ENCODE measurements around the gene LRRC75B. TPM values are rescaled to one million over a fixed set of nuclear protein-coding genes. Genes with fewer than 3 reads are reported as not detected.

Gene LRRC75B
- total and polyA plus RNA-seq, 2 of the 13 experiments (the other 11 are each of a cell fraction or from before 2014, with no cell fraction given), result 11.8 to 34.8 TPM

GRCh38 chr22:24592851-24593558, at the start of gene LRRC75B (continued):
- TF ChIP-seq, protein P1, sequence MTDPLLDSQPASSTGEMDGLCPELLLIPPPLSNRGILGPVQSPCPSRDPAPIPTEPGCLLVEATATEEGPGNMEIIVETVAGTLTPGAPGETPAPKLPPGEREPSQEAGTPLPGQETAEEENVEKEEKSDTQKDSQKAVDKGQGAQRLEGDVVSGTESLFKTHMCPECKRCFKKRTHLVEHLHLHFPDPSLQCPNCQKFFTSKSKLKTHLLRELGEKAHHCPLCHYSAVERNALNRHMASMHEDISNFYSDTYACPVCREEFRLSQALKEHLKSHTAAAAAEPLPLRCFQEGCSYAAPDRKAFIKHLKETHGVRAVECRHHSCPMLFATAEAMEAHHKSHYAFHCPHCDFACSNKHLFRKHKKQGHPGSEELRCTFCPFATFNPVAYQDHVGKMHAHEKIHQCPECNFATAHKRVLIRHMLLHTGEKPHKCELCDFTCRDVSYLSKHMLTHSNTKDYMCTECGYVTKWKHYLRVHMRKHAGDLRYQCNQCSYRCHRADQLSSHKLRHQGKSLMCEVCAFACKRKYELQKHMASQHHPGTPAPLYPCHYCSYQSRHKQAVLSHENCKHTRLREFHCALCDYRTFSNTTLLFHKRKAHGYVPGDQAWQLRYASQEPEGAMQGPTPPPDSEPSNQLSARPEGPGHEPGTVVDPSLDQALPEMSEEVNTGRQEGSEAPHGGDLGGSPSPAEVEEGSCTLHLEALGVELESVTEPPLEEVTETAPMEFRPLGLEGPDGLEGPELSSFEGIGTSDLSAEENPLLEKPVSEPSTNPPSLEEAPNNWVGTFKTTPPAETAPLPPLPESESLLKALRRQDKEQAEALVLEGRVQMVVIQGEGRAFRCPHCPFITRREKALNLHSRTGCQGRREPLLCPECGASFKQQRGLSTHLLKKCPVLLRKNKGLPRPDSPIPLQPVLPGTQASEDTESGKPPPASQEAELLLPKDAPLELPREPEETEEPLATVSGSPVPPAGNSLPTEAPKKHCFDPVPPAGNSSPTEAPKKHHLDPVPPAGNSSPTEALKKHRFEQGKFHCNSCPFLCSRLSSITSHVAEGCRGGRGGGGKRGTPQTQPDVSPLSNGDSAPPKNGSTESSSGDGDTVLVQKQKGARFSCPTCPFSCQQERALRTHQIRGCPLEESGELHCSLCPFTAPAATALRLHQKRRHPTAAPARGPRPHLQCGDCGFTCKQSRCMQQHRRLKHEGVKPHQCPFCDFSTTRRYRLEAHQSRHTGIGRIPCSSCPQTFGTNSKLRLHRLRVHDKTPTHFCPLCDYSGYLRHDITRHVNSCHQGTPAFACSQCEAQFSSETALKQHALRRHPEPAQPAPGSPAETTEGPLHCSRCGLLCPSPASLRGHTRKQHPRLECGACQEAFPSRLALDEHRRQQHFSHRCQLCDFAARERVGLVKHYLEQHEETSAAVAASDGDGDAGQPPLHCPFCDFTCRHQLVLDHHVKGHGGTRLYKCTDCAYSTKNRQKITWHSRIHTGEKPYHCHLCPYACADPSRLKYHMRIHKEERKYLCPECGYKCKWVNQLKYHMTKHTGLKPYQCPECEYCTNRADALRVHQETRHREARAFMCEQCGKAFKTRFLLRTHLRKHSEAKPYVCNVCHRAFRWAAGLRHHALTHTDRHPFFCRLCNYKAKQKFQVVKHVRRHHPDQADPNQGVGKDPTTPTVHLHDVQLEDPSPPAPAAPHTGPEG (CRISPR knock-in tag; IDR thresholded peaks at IDR 0.05), result no peak
- TF ChIP-seq SIN3A (IDR thresholded peaks at IDR 0.05; ENCODE audit: borderline replicate concordance, low read depth, low read length) (peak; percentile 49; the same call in 1 of the 2 replicates), ZNF276 (CRISPR knock-in tag; IDR thresholded peaks at IDR 0.05; ENCODE audit: low read depth) (no peak), TEAD3 (CRISPR knock-in tag; optimal IDR thresholded peaks at IDR 0.05; ENCODE audit: borderline replicate concordance) (peak; percentile 43), SCMH1 (CRISPR knock-in tag; IDR thresholded peaks at IDR 0.05; ENCODE audit: borderline replicate concordance) (no peak), KLF6 (CRISPR knock-in tag; IDR thresholded peaks at IDR 0.05) (peak; percentile 81), ZNF598 (CRISPR knock-in tag; IDR thresholded peaks at IDR 0.05; ENCODE audit: borderline replicate concordance) (0 out of 2 replicates have a peak, but pooled peaks have one; percentile 6), ZNF350 (CRISPR knock-in tag; IDR thresholded peaks at IDR 0.05; ENCODE audit: borderline replicate concordance, low read depth) (no peak), RNF2 (conservative IDR thresholded peaks at IDR 0.05; ENCODE audit: low read depth) (no peak), DBP (CRISPR knock-in tag; IDR thresholded peaks at IDR 0.05; ENCODE audit: not compliant biosample characterization) (no peak), CEBPG (CRISPR knock-in tag; IDR thresholded peaks at IDR 0.05) (peak; percentile 93), HMGA1 (CRISPR knock-in tag; conservative IDR thresholded peaks at IDR 0.05) (no peak), MTF2 (CRISPR knock-in tag; IDR thresholded peaks at IDR 0.05; ENCODE audit: borderline replicate concordance) (no peak), ZNF256 (CRISPR knock-in tag; conservative IDR thresholded peaks at IDR 0.05) (no peak), NAIF1 (CRISPR knock-in tag; IDR thresholded peaks at IDR 0.05; ENCODE audit: borderline replicate concordance) (no peak; the same call in 1 of the 2 replicates), RXRA (CRISPR knock-in tag; IDR thresholded peaks at IDR 0.05) (peak; percentile 63), MTA3 (CRISPR knock-in tag; IDR thresholded peaks at IDR 0.05) (no peak)
- TF ChIP-seq, protein P2, sequence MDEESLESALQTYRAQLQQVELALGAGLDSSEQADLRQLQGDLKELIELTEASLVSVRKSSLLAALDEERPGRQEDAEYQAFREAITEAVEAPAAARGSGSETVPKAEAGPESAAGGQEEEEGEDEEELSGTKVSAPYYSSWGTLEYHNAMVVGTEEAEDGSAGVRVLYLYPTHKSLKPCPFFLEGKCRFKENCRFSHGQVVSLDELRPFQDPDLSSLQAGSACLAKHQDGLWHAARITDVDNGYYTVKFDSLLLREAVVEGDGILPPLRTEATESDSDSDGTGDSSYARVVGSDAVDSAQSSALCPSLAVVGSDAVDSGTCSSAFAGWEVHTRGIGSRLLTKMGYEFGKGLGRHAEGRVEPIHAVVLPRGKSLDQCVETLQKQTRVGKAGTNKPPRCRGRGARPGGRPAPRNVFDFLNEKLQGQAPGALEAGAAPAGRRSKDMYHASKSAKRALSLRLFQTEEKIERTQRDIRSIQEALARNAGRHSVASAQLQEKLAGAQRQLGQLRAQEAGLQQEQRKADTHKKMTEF (CRISPR knock-in tag; IDR thresholded peaks at IDR 0.05), result peak; percentile 40; the same call in 1 of the 2 replicates

Measured in HepG2 (cell line).